HL-60/S4 (cell line): ENCODE data around the gene PRR20B.
"Not testable (repeated sequence)": the region's sequence is repeated elsewhere in the genome, so short reads cannot be mapped to it uniquely, and the experiment has no call there.

ENCODE experiments used
- in situ Hi-C: fragments of 300-500 bp; cut with MboI; formaldehyde crosslinking; loops from 2 replicates; pipeline ENCODE4 v1.14.3; 2022; ENCODE audit warnings: low sequenced_read_pairs

The PRR20B gene

DNA sequence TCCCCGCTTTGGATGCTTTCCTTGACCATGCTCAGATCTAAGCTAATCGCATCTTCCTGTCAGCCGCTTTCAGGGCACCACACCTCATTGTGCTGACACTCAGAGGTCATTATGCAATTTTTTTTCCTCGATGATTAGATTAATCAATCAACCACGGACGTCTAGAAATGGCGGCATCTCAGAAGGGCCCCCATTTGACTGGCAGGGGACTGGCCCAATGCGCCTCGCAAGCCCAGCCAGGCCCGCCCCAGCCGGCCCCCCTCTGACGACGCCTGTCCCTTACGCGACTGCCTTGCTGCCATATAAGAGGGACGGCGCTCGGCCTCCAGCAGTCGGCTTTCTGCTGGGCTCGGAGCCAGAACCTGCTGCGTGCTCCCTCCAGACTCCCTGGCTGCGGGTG, at the start of gene PRR20B:
Gene PRR20B (plus strand): TSS at position 301 of the 400 bp plus-strand sequence. CDS start 387 bp downstream, outside the sequence.
- in situ Hi-C loops = not testable (repeated sequence)

DNA sequence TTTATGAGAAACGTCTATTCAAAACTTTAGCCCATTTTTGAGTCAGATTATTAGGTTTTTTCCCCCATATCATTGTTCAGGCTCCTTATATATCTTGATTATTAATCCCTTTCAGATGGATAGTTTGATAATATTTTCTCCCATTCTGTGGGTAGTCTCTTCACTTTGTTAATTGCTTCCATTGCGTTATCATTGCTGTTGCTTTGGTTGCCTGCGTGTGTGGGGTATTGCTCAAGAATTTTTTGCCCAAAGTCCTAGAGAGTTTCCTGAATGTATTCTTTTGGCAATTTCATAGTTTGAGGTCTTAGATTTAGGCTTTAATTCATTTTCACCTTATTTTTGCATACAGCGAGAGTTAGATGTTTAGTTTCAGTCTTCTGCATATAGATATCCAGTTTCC, 32.3 kb upstream of the PRR20B start:
- in situ Hi-C loops = no loop called here

DNA sequence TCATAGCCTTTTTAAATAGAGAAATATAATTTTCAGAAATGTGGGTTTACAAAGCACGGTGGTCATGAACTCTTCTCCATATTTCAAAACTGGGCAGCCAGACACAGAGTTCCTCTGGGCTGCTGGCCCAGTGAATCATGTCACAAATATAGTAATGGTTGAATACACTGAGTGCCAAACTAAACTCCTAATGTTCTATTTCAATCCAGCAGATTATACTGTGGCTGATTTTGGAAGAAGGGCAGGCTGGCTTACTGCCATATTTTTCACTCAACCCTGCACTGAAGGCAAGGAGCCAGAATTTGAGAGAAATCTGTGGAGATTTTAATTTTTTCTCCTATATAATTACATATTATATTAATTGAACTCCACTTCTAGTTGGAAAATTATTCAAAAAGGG, 23.6 kb upstream of the PRR20B start:
- in situ Hi-C loops = no loop called here

DNA sequence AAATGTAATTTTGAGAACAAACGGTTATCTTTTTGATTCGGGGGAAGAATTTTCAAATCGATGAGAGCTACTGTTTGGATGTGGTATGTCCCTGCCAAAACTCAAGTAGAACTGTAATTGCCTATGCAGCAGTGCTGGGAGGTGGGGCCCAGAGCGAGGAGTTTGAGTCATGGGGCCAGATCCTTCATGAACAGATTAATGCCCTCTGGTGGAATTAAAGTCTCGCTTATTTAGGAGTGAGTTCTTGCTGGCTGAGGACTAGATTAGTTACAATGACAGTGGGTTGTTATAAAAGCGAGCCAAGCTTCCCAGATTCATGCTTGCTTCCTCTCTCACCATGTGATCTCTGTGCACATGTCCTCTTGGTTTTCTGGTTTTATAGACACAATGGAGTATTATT, 18.4 kb upstream of the PRR20B start:
- in situ Hi-C loops = no loop called here

DNA sequence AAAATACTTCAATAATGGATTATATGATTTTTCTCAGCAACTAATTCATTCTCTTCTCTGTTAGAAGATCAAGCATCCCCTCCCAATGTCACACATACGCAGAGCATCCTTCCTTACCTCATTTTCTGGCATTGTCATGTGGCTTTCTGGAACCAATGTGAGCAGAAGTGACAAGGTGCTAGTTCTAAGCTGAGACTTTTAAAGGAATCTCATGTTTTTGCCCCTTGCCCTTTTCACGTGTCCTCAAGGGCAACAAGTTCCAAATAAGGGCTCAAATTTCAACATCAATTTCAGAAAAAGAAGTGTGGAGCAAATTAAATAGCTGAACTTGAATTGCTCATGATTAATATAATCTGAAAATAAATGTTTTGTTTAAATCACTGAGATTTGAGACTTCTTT, 11.2 kb upstream of the PRR20B start:
- in situ Hi-C loops = no loop called here

DNA sequence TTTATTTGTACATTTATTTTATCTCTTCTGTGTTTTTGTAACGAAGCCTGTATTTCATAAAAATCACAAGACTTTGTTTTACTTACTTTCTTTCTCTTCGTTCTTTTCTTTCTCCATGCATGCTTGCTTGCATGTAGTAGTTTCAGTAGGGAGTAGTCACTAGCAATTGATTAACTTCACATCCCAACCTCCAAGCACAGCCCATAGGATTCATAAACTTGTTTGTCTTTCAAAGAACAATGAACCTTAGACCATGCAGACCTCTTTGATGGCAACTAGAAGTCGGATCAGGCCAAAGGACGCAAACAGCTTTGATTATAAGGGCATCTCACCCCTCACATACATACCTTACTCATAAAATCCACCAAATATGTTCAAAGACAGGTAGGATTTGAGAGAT, 9.7 kb upstream of the PRR20B start:
- in situ Hi-C loops = no loop called here

DNA sequence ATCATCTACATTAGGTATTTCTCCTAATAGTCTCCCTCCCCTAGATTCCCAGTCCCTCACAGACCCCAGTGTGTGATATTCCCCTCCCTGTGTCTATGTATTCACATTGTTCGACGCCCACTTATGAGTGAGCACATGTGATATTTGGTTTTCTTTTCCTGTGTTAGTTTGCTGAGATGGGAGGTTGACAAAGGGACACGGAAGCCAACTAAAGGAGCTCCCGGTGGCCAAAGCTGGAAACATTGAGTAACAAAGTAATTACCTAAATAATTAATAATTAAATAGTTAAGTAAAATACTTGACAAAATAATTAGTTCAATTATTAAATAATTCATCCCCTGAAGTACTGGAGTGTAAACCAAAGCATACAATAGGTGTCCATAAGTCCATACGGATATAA, 8.3 kb upstream of the PRR20B start:
- in situ Hi-C loops = no loop called here

DNA sequence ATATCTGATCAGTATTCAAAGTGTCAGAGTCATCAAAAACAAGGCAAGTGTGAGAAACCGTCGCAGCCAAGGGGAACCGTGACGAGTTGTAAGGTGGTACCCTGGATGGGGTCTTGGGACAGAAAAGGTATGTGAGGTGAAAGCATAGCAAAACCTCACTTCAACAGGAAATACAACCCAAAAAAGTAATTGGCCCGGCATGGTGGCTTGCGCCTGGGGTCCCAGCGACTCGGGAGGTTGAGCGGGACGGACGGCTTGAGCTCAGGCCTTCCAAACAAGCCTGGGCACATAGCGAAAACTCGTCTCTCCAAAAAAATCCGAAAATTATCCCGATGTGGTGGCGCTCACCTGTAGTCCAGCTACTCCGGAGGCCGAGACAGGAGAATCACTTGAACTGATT, 7.5 kb upstream of the PRR20B start:
- in situ Hi-C loops = not testable (repeated sequence)

DNA sequence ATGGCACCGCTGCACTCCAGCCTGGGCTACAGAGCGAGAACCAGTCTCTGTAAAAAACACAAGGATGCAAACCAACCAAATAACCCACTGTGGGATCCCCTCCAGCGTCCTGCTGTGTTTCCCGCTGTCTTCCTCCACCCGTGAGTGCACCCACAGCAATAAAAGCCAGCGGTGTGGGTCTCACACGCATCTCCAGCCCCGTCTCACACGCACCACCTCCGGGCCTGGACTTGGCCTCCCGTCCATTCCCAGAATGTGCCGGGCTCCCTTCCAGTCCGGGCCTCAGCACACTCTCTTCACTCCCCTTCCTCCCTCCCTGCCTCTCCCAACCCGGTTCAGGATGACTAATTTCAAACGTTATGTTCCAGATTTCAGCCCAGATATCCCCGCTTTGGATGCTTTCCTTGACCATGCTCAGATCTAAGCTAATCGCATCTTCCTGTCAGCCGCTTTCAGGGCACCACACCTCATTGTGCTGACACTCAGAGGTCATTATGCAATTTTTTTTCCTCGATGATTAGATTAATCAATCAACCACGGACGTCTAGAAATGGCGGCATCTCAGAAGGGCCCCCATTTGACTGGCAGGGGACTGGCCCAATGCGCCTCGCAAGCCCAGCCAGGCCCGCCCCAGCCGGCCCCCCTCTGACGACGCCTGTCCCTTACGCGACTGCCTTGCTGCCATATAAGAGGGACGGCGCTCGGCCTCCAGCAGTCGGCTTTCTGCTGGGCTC, 6.9 kb upstream of the PRR20B start, which contains the start of gene PRR20A:
Gene PRR20A (plus strand): TSS at position 684 of the 734 bp plus-strand sequence. CDS start 387 bp downstream, outside the sequence.
- in situ Hi-C loops = not testable (repeated sequence)

DNA sequence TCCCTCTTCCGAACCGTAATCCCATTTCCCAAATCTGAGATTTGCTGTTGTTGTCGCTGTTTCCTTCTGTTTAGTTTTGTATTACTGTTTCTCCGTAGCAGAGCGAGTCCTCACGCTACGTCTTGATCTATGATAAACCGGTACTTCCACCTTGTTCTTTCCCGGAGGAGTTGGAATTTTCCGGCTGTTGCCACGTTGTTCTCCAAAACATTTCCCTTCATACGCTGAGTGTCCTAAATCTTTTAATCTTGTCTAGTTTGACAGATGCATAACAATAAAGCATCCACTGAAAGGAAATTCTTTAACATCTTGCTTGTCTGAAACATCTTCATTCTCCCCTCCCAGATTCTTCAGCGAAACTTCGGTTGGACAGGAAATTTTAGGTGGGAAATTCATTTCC, 818 bp downstream of the PRR20B start:
- in situ Hi-C loops = not testable (repeated sequence)

DNA sequence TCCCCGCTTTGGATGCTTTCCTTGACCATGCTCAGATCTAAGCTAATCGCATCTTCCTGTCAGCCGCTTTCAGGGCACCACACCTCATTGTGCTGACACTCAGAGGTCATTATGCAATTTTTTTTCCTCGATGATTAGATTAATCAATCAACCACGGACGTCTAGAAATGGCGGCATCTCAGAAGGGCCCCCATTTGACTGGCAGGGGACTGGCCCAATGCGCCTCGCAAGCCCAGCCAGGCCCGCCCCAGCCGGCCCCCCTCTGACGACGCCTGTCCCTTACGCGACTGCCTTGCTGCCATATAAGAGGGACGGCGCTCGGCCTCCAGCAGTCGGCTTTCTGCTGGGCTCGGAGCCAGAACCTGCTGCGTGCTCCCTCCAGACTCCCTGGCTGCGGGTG, 6.5 kb downstream of the PRR20B start, which contains the start of gene PRR20C:
Gene PRR20C (plus strand): TSS at position 301 of the 400 bp plus-strand sequence. CDS start 387 bp downstream, outside the sequence.
- in situ Hi-C loops = not testable (repeated sequence)

DNA sequence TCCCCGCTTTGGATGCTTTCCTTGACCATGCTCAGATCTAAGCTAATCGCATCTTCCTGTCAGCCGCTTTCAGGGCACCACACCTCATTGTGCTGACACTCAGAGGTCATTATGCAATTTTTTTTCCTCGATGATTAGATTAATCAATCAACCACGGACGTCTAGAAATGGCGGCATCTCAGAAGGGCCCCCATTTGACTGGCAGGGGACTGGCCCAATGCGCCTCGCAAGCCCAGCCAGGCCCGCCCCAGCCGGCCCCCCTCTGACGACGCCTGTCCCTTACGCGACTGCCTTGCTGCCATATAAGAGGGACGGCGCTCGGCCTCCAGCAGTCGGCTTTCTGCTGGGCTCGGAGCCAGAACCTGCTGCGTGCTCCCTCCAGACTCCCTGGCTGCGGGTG, 13.0 kb downstream of the PRR20B start, which contains the start of gene PRR20D:
Gene PRR20D (plus strand): TSS at position 301 of the 400 bp plus-strand sequence. CDS start 387 bp downstream, outside the sequence.
- in situ Hi-C loops = not testable (repeated sequence)

DNA sequence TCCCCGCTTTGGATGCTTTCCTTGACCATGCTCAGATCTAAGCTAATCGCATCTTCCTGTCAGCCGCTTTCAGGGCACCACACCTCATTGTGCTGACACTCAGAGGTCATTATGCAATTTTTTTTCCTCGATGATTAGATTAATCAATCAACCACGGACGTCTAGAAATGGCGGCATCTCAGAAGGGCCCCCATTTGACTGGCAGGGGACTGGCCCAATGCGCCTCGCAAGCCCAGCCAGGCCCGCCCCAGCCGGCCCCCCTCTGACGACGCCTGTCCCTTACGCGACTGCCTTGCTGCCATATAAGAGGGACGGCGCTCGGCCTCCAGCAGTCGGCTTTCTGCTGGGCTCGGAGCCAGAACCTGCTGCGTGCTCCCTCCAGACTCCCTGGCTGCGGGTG, 19.6 kb downstream of the PRR20B start, which contains the start of gene PRR20E:
Gene PRR20E (plus strand): TSS at position 301 of the 400 bp plus-strand sequence. CDS start 387 bp downstream, outside the sequence.
- in situ Hi-C loops = not testable (repeated sequence)

DNA sequence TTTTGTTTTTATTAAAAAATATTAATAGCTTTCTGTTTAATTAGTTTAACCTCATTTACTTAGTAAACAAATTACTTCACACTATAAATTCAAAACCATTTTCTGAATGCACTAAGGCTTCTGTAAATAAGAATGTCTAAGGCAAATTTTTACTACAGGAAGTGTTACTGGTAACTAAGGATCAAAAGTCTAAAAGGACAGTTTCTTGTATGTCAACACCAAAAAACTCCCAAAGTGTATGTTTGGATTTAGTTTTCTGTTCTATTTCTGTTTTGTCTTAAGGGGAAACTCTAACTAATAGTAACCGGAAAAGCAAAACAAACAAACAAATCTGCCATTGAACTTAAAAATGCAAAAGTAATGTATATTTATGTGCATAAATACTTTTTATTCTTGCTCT, 44.4 kb downstream of the PRR20B start:
- in situ Hi-C loops = no loop called here
